Trophoblast cell (in vitro differentiated cells and primary cell): ENCODE data around the gene NOC2L.
A peak's percentile ranks its signal among the peaks of the same experiment; 100 is the strongest.

Experiments
- DNase-seq, 2 donors: peaks; one replicate each; pipeline ENCODE4 v3.0.0-alpha.2; 2016
- H2AFZ ChIP-seq: 2 replicates; pipeline ENCODE4 v1.6.1; 2013; ENCODE audit warnings: low read length, moderate library complexity, mild to moderate bottlenecking; ENCODE audit not compliant: insufficient read depth, poor library complexity
- H2AK5ac ChIP-seq: 2 replicates; pipeline ENCODE4 v1.6.1; 2013; ENCODE audit warnings: mild to moderate bottlenecking, low read length
- H2BK120ac ChIP-seq: 2 replicates; pipeline ENCODE4 v1.6.1; 2013; ENCODE audit warnings: low read length, mild to moderate bottlenecking, moderate library complexity; ENCODE audit not compliant: insufficient read depth, poor library complexity
- H2BK12ac ChIP-seq: 2 replicates; pipeline ENCODE4 v1.6.1; 2013; ENCODE audit warnings: mild to moderate bottlenecking, low read length, moderate library complexity
- H2BK5ac ChIP-seq: 2 replicates; pipeline ENCODE4 v1.6.1; 2013; ENCODE audit warnings: low read length, low read depth, moderate library complexity, mild to moderate bottlenecking; ENCODE audit not compliant: poor library complexity
- H3K14ac ChIP-seq: 2 replicates; pipeline ENCODE4 v1.6.1; 2013; ENCODE audit warnings: mild to moderate bottlenecking, low read length
- H3K18ac ChIP-seq: 2 replicates; pipeline ENCODE4 v1.6.1; 2013; ENCODE audit warnings: mild to moderate bottlenecking, low read length
- H3K23ac ChIP-seq: 2 replicates; pipeline ENCODE4 v1.6.1; 2013; ENCODE audit warnings: low read length
- H3K27ac ChIP-seq: 2 replicates; pipeline ENCODE4 v1.5.1; 2013; ENCODE audit warnings: low read depth, mild to moderate bottlenecking, inconsistent platforms, low read length, moderate library complexity
- H3K27me3 ChIP-seq: 2 replicates; pipeline ENCODE4 v1.6.1; 2013; ENCODE audit warnings: inconsistent platforms, mild to moderate bottlenecking, low read length, moderate library complexity; ENCODE audit not compliant: insufficient read depth
- H3K36me3 ChIP-seq, 2 experiments: 1 replicate in 1 of 2; 2 replicates in 1 of 2; pipeline ENCODE4 v1.6.1; 2013; ENCODE audit warnings: low read length in 2 of 2, mild to moderate bottlenecking in 2 of 2, moderate library complexity in 1 of 2; ENCODE audit not compliant: insufficient read depth in 2 of 2, control insufficient read depth in 1 of 2
- H3K4ac ChIP-seq: 2 replicates; pipeline ENCODE4 v1.6.1; 2013; ENCODE audit warnings: low read depth, mild to moderate bottlenecking, low read length, moderate library complexity
- H3K4me1 ChIP-seq, 2 experiments: 1 replicate in 1 of 2; 2 replicates in 1 of 2; pipeline ENCODE4 v1.6.1; 2013; ENCODE audit warnings: low read length in 2 of 2, mild to moderate bottlenecking in 2 of 2, moderate library complexity in 1 of 2; ENCODE audit not compliant: insufficient read depth in 2 of 2, control insufficient read depth in 1 of 2
- H3K4me2 ChIP-seq: 2 replicates; pipeline ENCODE4 v1.6.1; 2013; ENCODE audit warnings: inconsistent platforms, mild to moderate bottlenecking, low read length, moderate library complexity
- H3K4me3 ChIP-seq: 2 replicates; pipeline ENCODE4 v1.5.1; 2013; ENCODE audit warnings: mild to moderate bottlenecking, low read depth, low read length, inconsistent platforms
- H3K79me1 ChIP-seq: one replicate; pipeline ENCODE4 v1.6.1; 2013; ENCODE audit warnings: low read length
- H3K79me2 ChIP-seq: 2 replicates; pipeline ENCODE4 v1.6.1; 2013; ENCODE audit warnings: low read length, mild to moderate bottlenecking; ENCODE audit not compliant: control insufficient read depth, insufficient read depth, poor library complexity
- H3K9ac ChIP-seq: 2 replicates; pipeline ENCODE4 v1.6.1; 2013; ENCODE audit warnings: mild to moderate bottlenecking, low read length
- H3K9me3 ChIP-seq: 2 replicates; pipeline ENCODE4 v1.6.1; 2013; ENCODE audit warnings: low read depth, mild to moderate bottlenecking, control low read depth, inconsistent platforms, low read length; ENCODE audit not compliant: insufficient read depth
- H4K12ac ChIP-seq: 2 replicates; pipeline ENCODE4 v1.6.1; 2013; ENCODE audit warnings: low read depth, mild to moderate bottlenecking, low read length, moderate library complexity
- H4K8ac ChIP-seq: 2 replicates; pipeline ENCODE4 v1.6.1; 2013; ENCODE audit warnings: low read depth, mild to moderate bottlenecking, low read length, moderate library complexity
- H4K91ac ChIP-seq: one replicate; pipeline ENCODE4 v1.6.1; 2013; ENCODE audit warnings: low read depth, mild to moderate bottlenecking, low read length, moderate library complexity
- WGBS: extraction: QIAGEN DNeasy Blood & Tissue Kit; methylation state at CpG from one replicate; pipeline ENCODE4 v1.1.7; 2013; ENCODE audit warnings: missing lambda C conversion rate; ENCODE audit not compliant: insufficient read length, insufficient coverage; ENCODE audit errors: extremely low coverage; 5-methylcytosine and 5-hydroxymethylcytosine counted together

Gene NOC2L

DNA sequence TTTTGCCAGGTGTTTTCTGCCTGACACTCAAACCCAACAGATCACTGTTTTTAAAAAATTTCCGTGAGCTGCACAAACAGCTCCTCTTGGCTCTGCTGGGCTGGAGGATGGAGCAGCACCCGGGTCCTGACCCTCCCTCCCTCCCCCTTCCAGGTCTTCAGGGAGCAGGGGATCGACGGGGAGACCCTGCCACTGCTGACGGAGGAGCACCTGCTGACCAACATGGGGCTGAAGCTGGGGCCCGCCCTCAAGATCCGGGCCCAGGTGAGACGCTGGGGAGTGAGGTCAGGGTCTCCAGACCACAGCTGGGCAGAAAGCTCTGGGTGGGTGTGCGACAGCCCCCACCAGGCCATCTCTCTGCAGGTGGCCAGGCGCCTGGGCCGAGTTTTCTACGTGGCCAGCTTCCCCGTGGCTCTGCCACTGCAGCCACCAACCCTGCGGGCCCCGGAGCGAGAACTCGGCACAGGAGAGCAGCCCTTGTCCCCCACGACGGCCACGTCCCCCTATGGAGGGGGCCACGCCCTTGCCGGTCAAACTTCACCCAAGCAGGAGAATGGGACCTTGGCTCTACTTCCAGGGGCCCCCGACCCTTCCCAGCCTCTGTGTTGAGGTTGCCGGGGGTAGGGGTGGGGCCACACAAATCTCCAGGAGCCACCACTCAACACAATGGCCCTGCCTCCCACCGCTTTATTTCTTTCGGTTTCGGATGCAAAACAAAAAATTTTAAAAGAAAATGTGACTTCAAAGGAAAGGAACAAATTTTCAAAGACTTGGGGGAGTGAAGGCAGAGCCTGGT is 15.3 kb downstream of the NOC2L start:
- Histone ChIP-seq H2BK120ac (no peak overlapping the region), H3K18ac (no peak overlapping the region), H2AFZ (no peak overlapping the region), H3K79me2 (peaks cover 4% of the 10 kb centered on the region), H2BK5ac (no peak overlapping the region), H3K27me3 (peaks cover 2% of the 10 kb centered on the region), H3K4me3 (no peak overlapping the region), H3K23ac (no peak overlapping the region), H4K12ac (no peak overlapping the region), H3K4me1 (peaks cover 35% of the 10 kb centered on the region in 2 experiments), H3K4me2 (no peak overlapping the region), H3K79me1 (peaks cover 26% of the 10 kb centered on the region), H3K4ac (no peak overlapping the region), H3K27ac (no peak overlapping the region), H2BK12ac (no peak overlapping the region), H3K14ac (no peak overlapping the region), H2AK5ac (no peak overlapping the region), H4K8ac (no peak overlapping the region), H4K91ac (no peak overlapping the region), H3K36me3 (peaks cover 45 to 47% of the 10 kb centered on the region in 2 experiments), H3K9me3 (no peaks in the 10 kb centered on the region), H3K9ac (no peak overlapping the region)
- no CpG with 5 or more reads among the region's 27 CpGs for WGBS
- DNase-seq, result no peak

DNA sequence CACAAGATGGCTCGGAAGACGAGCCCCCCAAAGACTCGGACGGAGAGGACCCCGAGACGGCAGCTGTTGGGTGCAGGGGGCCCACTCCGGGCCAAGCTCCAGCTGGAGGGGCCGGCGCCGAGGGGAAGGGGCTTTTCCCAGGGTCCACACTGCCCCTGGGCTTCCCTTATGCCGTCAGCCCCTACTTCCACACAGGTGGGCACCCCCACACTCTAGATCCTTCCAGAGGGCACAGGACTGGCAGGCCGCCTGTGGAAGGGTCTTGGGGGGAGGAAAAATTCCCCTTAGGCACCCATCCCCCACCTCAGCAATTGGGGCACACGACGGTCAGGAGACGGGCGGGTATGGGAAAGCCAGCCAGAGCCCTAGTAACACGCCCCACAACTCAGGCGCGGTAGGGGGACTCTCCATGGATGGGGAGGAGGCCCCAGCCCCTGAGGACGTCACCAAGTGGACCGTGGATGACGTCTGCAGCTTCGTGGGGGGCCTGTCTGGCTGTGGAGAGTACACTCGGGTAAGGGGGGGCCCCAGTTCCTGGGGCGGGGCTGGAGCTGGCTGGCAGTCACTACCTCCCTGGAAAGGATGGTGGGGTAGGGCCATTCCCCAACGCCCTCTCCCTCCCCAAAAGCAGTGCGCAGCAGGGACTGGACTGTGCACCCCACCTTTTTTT is 16.1 kb downstream of the NOC2L start:
- Histone ChIP-seq H3K14ac (peak overlapping the region; percentile 45), H3K9me3 (no peaks in the 10 kb centered on the region), H4K91ac (peak overlapping the region; percentile 88), H3K4me1 (peaks cover 41 to 42% of the 10 kb centered on the region in 2 experiments), H2BK5ac (no peak overlapping the region), H3K27me3 (peaks cover 2% of the 10 kb centered on the region), H3K4ac (no peak overlapping the region), H3K9ac (no peak overlapping the region), H2AK5ac (peak overlapping the region; percentile 76), H3K79me1 (peaks cover 26% of the 10 kb centered on the region), H3K23ac (no peak overlapping the region), H3K18ac (peak overlapping the region; percentile 46), H3K4me3 (no peak overlapping the region), H3K4me2 (peak overlapping the region; percentile 66), H4K8ac (peak overlapping the region; percentile 42), H3K27ac (no peak overlapping the region), H2BK12ac (no peak overlapping the region), H2BK120ac (peak overlapping the region; percentile 36), H4K12ac (no peak overlapping the region), H3K36me3 (peaks cover 37 to 40% of the 10 kb centered on the region in 2 experiments), H3K79me2 (peaks cover 4% of the 10 kb centered on the region), H2AFZ (peak overlapping the region; percentile 8)
- no CpG with 5 or more reads among the region's 27 CpGs for WGBS
- no peak for DNase-seq

DNA sequence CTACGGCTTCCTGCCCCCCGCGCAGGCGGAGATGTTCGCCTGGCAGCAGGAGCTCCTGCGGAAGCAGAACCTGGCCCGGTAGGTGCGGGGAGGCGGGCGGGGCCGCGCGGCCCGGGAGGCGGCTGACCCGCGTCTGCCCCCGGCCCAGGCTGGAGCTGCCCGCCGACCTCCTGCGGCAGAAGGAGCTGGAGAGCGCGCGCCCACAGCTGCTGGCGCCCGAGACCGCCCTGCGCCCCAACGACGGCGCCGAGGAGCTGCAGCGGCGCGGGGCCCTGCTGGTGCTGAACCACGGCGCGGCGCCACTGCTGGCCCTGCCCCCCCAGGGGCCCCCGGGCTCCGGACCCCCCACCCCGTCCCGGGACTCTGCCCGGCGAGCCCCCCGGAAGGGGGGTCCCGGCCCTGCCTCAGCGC is 16.6 kb downstream of the NOC2L start:
- Histone ChIP-seq H3K18ac (no peak overlapping the region), H3K4ac (no peak overlapping the region), H3K23ac (no peak overlapping the region), H3K4me2 (peak overlapping the region; percentile 66), H3K27me3 (peaks cover 2% of the 10 kb centered on the region), H3K79me2 (peaks cover 4% of the 10 kb centered on the region), H3K4me1 (peaks cover 41 to 42% of the 10 kb centered on the region in 2 experiments), H2AK5ac (no peak overlapping the region), H4K12ac (no peak overlapping the region), H2BK120ac (peak overlapping the region; percentile 67), H3K9me3 (no peaks in the 10 kb centered on the region), H3K14ac (peak overlapping the region; percentile 60), H3K27ac (no peak overlapping the region), H2AFZ (peak overlapping the region; percentile 8), H3K4me3 (peak overlapping the region; percentile 51), H2BK5ac (peak overlapping the region; percentile 44), H2BK12ac (no peak overlapping the region), H3K79me1 (peaks cover 26% of the 10 kb centered on the region), H3K9ac (no peak overlapping the region), H3K36me3 (peaks cover 32 to 34% of the 10 kb centered on the region in 2 experiments), H4K91ac (peak overlapping the region; percentile 88), H4K8ac (peak overlapping the region; percentile 85)
- DNase-seq, result no peak
- WGBS, result no CpG with 5 or more reads among the region's 48 CpGs

DNA sequence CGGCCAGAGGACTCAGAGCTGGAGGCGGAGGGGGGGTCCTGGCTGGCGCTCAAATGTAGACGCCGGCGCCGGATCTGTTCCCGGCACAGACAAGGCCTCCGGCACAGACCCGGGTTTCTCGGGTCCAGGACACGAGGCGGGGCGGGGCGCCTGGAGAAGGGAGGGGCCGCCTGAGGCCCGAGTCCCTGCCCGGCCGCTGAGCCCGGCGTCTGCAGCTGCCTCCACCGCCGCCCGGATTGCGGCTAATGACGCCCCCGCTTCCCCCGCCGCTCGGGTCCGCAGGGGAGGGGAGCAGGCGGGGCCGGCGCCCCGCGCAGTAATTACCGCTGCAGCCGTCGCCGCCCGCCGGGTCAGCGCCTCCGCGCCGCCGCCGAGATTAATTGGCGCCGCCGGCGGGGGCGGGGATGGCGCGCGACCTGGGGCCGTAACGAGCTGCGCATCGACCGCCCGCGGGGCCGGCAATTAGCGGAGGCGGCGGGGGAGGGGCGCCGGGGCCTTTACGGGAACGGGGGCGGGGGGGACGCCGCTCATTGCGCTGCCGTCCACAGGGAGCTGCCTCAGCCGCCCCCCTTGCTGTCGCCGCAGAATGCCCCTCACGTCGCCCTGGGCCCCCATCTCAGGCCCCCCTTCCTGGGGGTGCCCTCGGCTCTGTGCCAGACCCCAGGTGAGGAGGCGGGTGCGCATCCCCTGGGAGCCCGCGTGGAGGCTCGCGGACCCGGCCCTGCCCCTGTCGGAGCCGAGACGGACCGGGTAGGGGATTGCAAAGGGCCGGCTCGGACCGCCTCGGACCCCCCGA is 17.3 kb downstream of the NOC2L start:
- Histone ChIP-seq H2AFZ (no peak overlapping the region), H3K23ac (no peak overlapping the region), H2BK5ac (peak overlapping the region; percentile 38), H3K4me2 (peak overlapping the region; percentile 66), H3K18ac (peak overlapping the region; percentile 79), H3K4me1 (peaks cover 41 to 42% of the 10 kb centered on the region in 2 experiments), H3K79me1 (peaks cover 26% of the 10 kb centered on the region), H3K4ac (no peak overlapping the region), H3K9ac (no peak overlapping the region), H4K91ac (peak overlapping the region; percentile 94), H3K27me3 (peaks cover 2% of the 10 kb centered on the region), H3K79me2 (peaks cover 4% of the 10 kb centered on the region), H3K36me3 (peaks cover 26 to 27% of the 10 kb centered on the region in 2 experiments), H2BK12ac (no peak overlapping the region), H2AK5ac (peak overlapping the region; percentile 49), H3K14ac (peak overlapping the region; percentile 73), H4K8ac (peak overlapping the region; percentile 86), H3K4me3 (peak overlapping the region; percentile 51), H3K27ac (peak overlapping the region; percentile 64), H3K9me3 (no peaks in the 10 kb centered on the region), H4K12ac (no peak overlapping the region), H2BK120ac (peak overlapping the region; percentile 67)
- WGBS, result no CpG with 5 or more reads among the region's 98 CpGs
- DNase-seq, result peak; percentile 54 to 58
